Measurements from ENCODE around the gene GALR3. TPM values are rescaled to one million over a fixed set of nuclear protein-coding genes. Genes with fewer than 3 reads are reported as not detected.

GALR3 gene
- total RNA-seq, 1 donor from 2014 or later = not detected

GRCh38 chr22:37803195-37803638 lies 20.0 kb upstream of the GALR3 start:
- peak overlapping the region; percentile 89 for H3K4me3 Mint-ChIP-seq (ENCODE audit: unreplicated experiment)
- TF ChIP-seq CTCF (IDR thresholded peaks at IDR 0.05; ENCODE audit: unreplicated experiment) = no peak
- peaks cover 26% of the 10 kb centered on the region for H3K4me1 Mint-ChIP-seq (ENCODE audit: unreplicated experiment)
- H3K27me3 Mint-ChIP-seq (ENCODE audit: unreplicated experiment) = peaks cover 11% of the 10 kb centered on the region
- no peaks in the 10 kb centered on the region for H3K9me3 Mint-ChIP-seq (ENCODE audit: unreplicated experiment)
- H3K36me3 Mint-ChIP-seq (ENCODE audit: low read depth, unreplicated experiment) = peaks cover 4% of the 10 kb centered on the region
- peak; percentile 54 for DNase-seq (ENCODE audit: low spot score)
- H3K27ac Mint-ChIP-seq (ENCODE audit: unreplicated experiment) = peak overlapping the region; percentile 41

GRCh38 chr22:37803639-37804351 lies 19.4 kb upstream of the GALR3 start:
- H3K4me1 Mint-ChIP-seq (ENCODE audit: unreplicated experiment) = peaks cover 28% of the 10 kb centered on the region
- no peak for TF ChIP-seq CTCF (IDR thresholded peaks at IDR 0.05; ENCODE audit: unreplicated experiment)
- DNase-seq (ENCODE audit: low spot score) = peak; percentile 26
- H3K36me3 Mint-ChIP-seq (ENCODE audit: low read depth, unreplicated experiment) = peaks cover 4% of the 10 kb centered on the region
- peak overlapping the region; percentile 90 for H3K27ac Mint-ChIP-seq (ENCODE audit: unreplicated experiment)
- H3K27me3 Mint-ChIP-seq (ENCODE audit: unreplicated experiment) = peaks cover 10% of the 10 kb centered on the region
- peak overlapping the region; percentile 89 for H3K4me3 Mint-ChIP-seq (ENCODE audit: unreplicated experiment)
- no peaks in the 10 kb centered on the region for H3K9me3 Mint-ChIP-seq (ENCODE audit: unreplicated experiment)

- peak overlapping the region; percentile 89 for H3K4me3 Mint-ChIP-seq (ENCODE audit: unreplicated experiment)
- peak overlapping the region; percentile 90 for H3K27ac Mint-ChIP-seq (ENCODE audit: unreplicated experiment)
- no peak for TF ChIP-seq CTCF (IDR thresholded peaks at IDR 0.05; ENCODE audit: unreplicated experiment)
- peaks cover 28% of the 10 kb centered on the region for H3K4me1 Mint-ChIP-seq (ENCODE audit: unreplicated experiment)
- H3K9me3 Mint-ChIP-seq (ENCODE audit: unreplicated experiment) = no peaks in the 10 kb centered on the region
- DNase-seq (ENCODE audit: low spot score) = peak; percentile 28
- peaks cover 11% of the 10 kb centered on the region for H3K27me3 Mint-ChIP-seq (ENCODE audit: unreplicated experiment)
- H3K36me3 Mint-ChIP-seq (ENCODE audit: low read depth, unreplicated experiment) = peaks cover 4% of the 10 kb centered on the region
These were observed 18.8 kb upstream of the GALR3 start for GRCh38 chr22:37804352-37804880.

- H3K27me3 Mint-ChIP-seq (ENCODE audit: unreplicated experiment) = peaks cover 11% of the 10 kb centered on the region
- peaks cover 4% of the 10 kb centered on the region for H3K36me3 Mint-ChIP-seq (ENCODE audit: low read depth, unreplicated experiment)
- DNase-seq (ENCODE audit: low spot score) = peak; percentile 91
- H3K4me3 Mint-ChIP-seq (ENCODE audit: unreplicated experiment) = peak overlapping the region; percentile 90
- peak overlapping the region; percentile 10 for H3K27ac Mint-ChIP-seq (ENCODE audit: unreplicated experiment)
- H3K4me1 Mint-ChIP-seq (ENCODE audit: unreplicated experiment) = peaks cover 28% of the 10 kb centered on the region
- no peaks in the 10 kb centered on the region for H3K9me3 Mint-ChIP-seq (ENCODE audit: unreplicated experiment)
- TF ChIP-seq CTCF (IDR thresholded peaks at IDR 0.05; ENCODE audit: unreplicated experiment) = no peak
These were observed 18.0 kb upstream of the GALR3 start for GRCh38 chr22:37804881-37805809.
